ENCODE results near the gene CNTROB. TPM values are rescaled to one million over a fixed set of nuclear protein-coding genes. Genes with fewer than 3 reads are reported as not detected.

Gene CNTROB
- total and polyA plus RNA-seq, 9 donors: 15.0 to 27.3 (median 25.3) TPM

- H3K27ac ChIP-seq: no peak overlapping the region
Measured at GRCh38 chr17:7977039-7977438, 45.0 kb downstream of the CNTROB start.

GRCh38 chr17:7977805-7978204, 45.8 kb downstream of the CNTROB start:
- intact Hi-C loops (cut with DNase I): no loop called here
- H3K27ac ChIP-seq: no peak overlapping the region
- no peak for DNase-seq
- no peak overlapping the region for H3K4me3 ChIP-seq
- WGBS, 3 donors: 85 to 91% (median 86%) methylated on average over 5 of the region's 5 CpGs
- no peaks in the 10 kb centered on the region for H3K36me3 ChIP-seq
- no peaks in the 10 kb centered on the region for H3K4me1 ChIP-seq (ENCODE audit: insufficient read depth)
- H3K9me3 ChIP-seq: no peaks in the 10 kb centered on the region
- no peaks in the 10 kb centered on the region for H3K27me3 ChIP-seq
- TF ChIP-seq EP300 (IDR thresholded peaks at IDR 0.05) (no peak), POLR2A (IDR thresholded peaks at IDR 0.05) (no peak), CTCF (IDR thresholded peaks at IDR 0.05) (no peak)

More at GRCh38 chr17:7977039-7977438, 45.0 kb downstream of the CNTROB start:
- intact Hi-C loops (cut with DNase I): no loop called here
- Histone ChIP-seq H3K9me3 (no peaks in the 10 kb centered on the region), H3K27me3 (no peaks in the 10 kb centered on the region), H3K36me3 (no peaks in the 10 kb centered on the region), H3K4me1 (ENCODE audit: insufficient read depth) (no peaks in the 10 kb centered on the region), H3K4me3 (no peak overlapping the region)
- 82 to 86% (median 83%) methylated on average over 4 of the region's 4 CpGs for WGBS, 3 donors
- TF ChIP-seq POLR2A (IDR thresholded peaks at IDR 0.05): no peak
- no peak for DNase-seq

- Histone ChIP-seq H3K27me3 (no peaks in the 10 kb centered on the region), H3K9me3 (no peaks in the 10 kb centered on the region), H3K4me1 (ENCODE audit: insufficient read depth) (no peaks in the 10 kb centered on the region), H3K36me3 (no peaks in the 10 kb centered on the region), H3K27ac (no peak overlapping the region), H3K4me3 (no peak overlapping the region)
- 63 to 73% (median 70%) methylated on average over 7 of the region's 7 CpGs for WGBS, 3 donors
- DNase-seq: no peak
- intact Hi-C loops (cut with DNase I): loop anchor here (10.0 kb wide), 5 partner anchors 57 to 247 kb away; partner anchors contain the start of gene KCNAB3 (in 1 of the 4)
- TF ChIP-seq POLR2A (IDR thresholded peaks at IDR 0.05) (no peak), CTCF (IDR thresholded peaks at IDR 0.05) (no peak), EP300 (IDR thresholded peaks at IDR 0.05) (no peak)
Measured at GRCh38 chr17:7982173-7982572, 50.2 kb downstream of the CNTROB start.

GRCh38 chr17:7982666-7983065, 50.7 kb downstream of the CNTROB start:
- intact Hi-C loops (cut with DNase I): loop anchor here (10.0 kb wide), 5 partner anchors 58 to 248 kb away; partner anchors contain the start of gene KCNAB3 (in 1 of the 4)
- no peak for DNase-seq
- Histone ChIP-seq H3K4me3 (no peak overlapping the region), H3K36me3 (no peaks in the 10 kb centered on the region), H3K4me1 (ENCODE audit: insufficient read depth) (no peaks in the 10 kb centered on the region), H3K27ac (no peak overlapping the region), H3K27me3 (no peaks in the 10 kb centered on the region), H3K9me3 (no peaks in the 10 kb centered on the region)
- WGBS, 3 donors: 84 to 87% (median 87%) methylated on average over 6 of the region's 6 CpGs
- TF ChIP-seq POLR2A (IDR thresholded peaks at IDR 0.05) (no peak), EP300 (IDR thresholded peaks at IDR 0.05) (no peak), CTCF (IDR thresholded peaks at IDR 0.05) (no peak)

GRCh38 chr17:7984904-7985303, 52.9 kb downstream of the CNTROB start:
- no peak overlapping the region for H3K4me3 ChIP-seq
- H3K36me3 ChIP-seq: no peaks in the 10 kb centered on the region
- H3K27me3 ChIP-seq: no peaks in the 10 kb centered on the region
- intact Hi-C loops (cut with DNase I): loop anchor here (5.0 to 10.0 kb wide), 7 partner anchors 60 to 250 kb away; partner anchors contain the start of gene KCNAB3 (in 1 of the 4)
- WGBS, 3 donors: 89 to 96% (median 89%) methylated on average over 9 of the region's 9 CpGs
- H3K9me3 ChIP-seq: no peaks in the 10 kb centered on the region
- no peak for DNase-seq
- no peak for TF ChIP-seq CTCF (IDR thresholded peaks at IDR 0.05)
- TF ChIP-seq POLR2A (IDR thresholded peaks at IDR 0.05): no peak
- no peak for TF ChIP-seq EP300 (IDR thresholded peaks at IDR 0.05)
- no peak overlapping the region for H3K27ac ChIP-seq
- H3K4me1 ChIP-seq (ENCODE audit: insufficient read depth): no peaks in the 10 kb centered on the region
